GM21423 (cell line): ENCODE data around the gene SSC5D.

Experiments used
- ATAC-seq: cut with Tn5 transposase; IDR thresholded peaks from one replicate; pipeline ENCODE4 v1.9.1; 2021; ENCODE audit warnings: mild to moderate bottlenecking, moderate library complexity; ENCODE audit not compliant: unreplicated experiment

The SSC5D gene

GRCh38 chr19:55552620-55553019 is 64.4 kb downstream of the SSC5D start:
- no peak for ATAC-seq

- no peak for ATAC-seq
Measured at GRCh38 chr19:55553217-55554182, 65.3 kb downstream of the SSC5D start.

GRCh38 chr19:55554302-55554701 is 66.1 kb downstream of the SSC5D start:
- no peak for ATAC-seq

- ATAC-seq: no peak
Measured at GRCh38 chr19:55554741-55555152, 66.5 kb downstream of the SSC5D start.

- no peak for ATAC-seq
Measured at GRCh38 chr19:55559684-55560083, 71.4 kb downstream of the SSC5D start.

- no peak for ATAC-seq
Measured at GRCh38 chr19:55563261-55563690, 75.0 kb downstream of the SSC5D start.

- no peak for ATAC-seq
Measured at GRCh38 chr19:55566823-55567222, 78.6 kb downstream of the SSC5D start.

- no peak for ATAC-seq
Measured at GRCh38 chr19:55567708-55568328, 79.6 kb downstream of the SSC5D start.
